Renal cortex interstitium (tissue), 15 donors: ENCODE results near the gene PLXDC1. TPM values are rescaled to one million over a fixed set of nuclear protein-coding genes. Genes with fewer than 3 reads are reported as not detected.
A peak's percentile ranks its signal among the peaks of the same experiment; 100 is the strongest.

Experiments
- DNase-seq, 11 donors: peaks; one replicate each; pipeline ENCODE4 v3.0.0-alpha.2; 2013; ENCODE audit warnings: low read depth in 9 of 11, low spot score in 4 of 11; ENCODE audit errors: extremely low read depth in 1 of 11
- long read RNA-seq, 16 experiments: transcript quantifications; one replicate each; lab custom pipeline, GENCODE V29; 2026
- polyA plus RNA-seq, 3 donors: library from polyadenylated mRNA; unstranded; fragments of 120-200 nt; gene quantifications; one replicate each; pipeline ENCODE4 v1.2.1, GENCODE V29; 2013; ENCODE audit not compliant: insufficient read length in 3 of 3

Gene PLXDC1
- polyA plus RNA-seq: 1 to 10 TPM; 4.9 to 9.2 (median 7.2) TPM
- long read RNA-seq, donor 1: 0 reads
- long read RNA-seq, donor 2: 0 reads
- long read RNA-seq, donor 3: 0 reads
- long read RNA-seq, donor 4, partial matches to known transcripts: 0 of 1 reads
- long read RNA-seq, donor 4, other reads (novel, unspliced or antisense): 0 of 1 reads
- long read RNA-seq, donor 5: 0 reads
- long read RNA-seq, donor 6: 0 reads
- long read RNA-seq, donor 7, partial matches to known transcripts: 2,848 of 5,076 reads
- long read RNA-seq, donor 7, other reads (novel, unspliced or antisense): 2,228 of 5,076 reads
- long read RNA-seq, donor 8: 0 reads
- long read RNA-seq, donor 9, full-length matches to known transcripts: 2 of 2 reads
- long read RNA-seq, donor 9, partial matches to known transcripts: 0 of 2 reads
- long read RNA-seq, donor 9, other reads (novel, unspliced or antisense): 0 of 2 reads
- long read RNA-seq, donor 10: 0 reads
- long read RNA-seq, donor 11: 0 reads
- long read RNA-seq, donor 12: 0 reads
- long read RNA-seq, donor 13: 0 reads
- long read RNA-seq, donor 14: 0 reads
- long read RNA-seq, donor 15: 0 reads
- long read RNA-seq, donor 16, full-length matches to known transcripts: 3 of 8,002 reads
- long read RNA-seq, donor 16, partial matches to known transcripts: 7,800 of 8,002 reads
- long read RNA-seq, donor 16, other reads (novel, unspliced or antisense): 199 of 8,002 reads

GRCh38 chr17:39151150-39151942, at the start of gene PLXDC1:
PLXDC1 (minus strand) TSS chr17:39151637; CDS start chr17:39151437, 200 bp downstream.
- no peak for DNase-seq

DNA sequence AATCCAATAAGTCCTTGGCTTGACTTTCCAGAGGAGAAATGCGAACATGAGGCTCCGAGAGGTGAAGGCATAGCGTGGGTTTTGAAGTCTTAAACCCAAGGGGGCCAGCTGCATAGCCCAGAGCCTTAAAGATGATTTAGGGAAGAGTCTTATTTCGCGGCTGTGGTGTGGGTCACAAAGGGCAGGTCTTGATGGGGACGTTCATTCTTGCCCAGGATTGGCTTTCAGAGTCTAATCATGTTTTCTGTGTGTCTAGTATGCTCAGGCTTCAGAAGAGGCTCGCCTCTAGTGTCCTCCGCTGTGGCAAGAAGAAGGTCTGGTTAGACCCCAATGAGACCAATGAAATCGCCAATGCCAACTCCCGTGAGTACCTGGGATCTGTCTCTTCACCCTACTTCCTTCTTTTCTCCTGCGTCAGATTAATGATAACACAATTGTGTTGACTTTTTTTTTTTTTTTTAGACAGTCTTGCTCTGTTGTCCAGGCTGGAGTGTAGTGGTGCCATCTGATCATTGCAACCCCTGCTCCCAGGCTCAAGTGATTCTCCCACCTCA, 49.6 kb upstream of the PLXDC1 start:
- DNase-seq: no peak

DNA sequence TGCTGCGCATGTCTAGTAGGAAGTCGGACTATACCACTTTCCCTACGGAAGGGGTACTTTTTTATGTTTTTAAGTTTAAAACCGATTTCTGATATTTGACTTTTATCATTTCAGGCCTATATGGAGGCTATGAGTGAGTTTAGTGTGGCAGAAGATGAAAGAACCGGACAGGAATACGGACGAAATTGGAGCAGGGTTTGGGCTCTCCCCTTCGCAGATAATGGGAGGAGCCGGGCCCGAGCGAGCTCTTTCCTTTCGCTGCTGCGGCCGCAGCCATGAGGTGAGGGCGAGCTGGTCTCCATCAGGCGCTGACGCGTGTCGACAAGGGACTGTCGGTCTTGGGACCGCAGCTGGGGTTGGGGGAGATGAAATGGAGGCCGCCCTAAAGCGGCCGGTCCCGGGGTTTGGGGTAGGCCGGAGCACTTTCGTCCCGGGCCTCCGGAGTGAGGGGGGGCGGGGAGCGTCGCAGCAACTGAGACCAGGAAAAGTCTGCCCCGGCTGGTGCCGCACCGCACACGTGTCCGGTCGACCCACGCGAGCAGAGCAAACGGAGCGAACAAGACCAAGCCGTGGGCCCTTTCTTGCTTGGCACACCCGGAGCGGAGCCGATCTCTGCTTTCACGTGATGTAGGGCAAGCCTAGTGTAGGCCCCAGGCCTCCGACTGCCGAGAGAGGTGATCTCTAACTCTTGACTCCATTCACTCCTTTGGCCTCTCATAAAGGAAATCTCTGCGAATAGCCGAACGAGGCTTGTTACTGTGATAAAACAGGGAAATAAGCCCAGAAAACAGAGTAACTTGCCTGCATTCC, 48.8 kb upstream of the PLXDC1 start, which contains the start of gene RPL19:
RPL19 (plus strand) TSS at position 214 of the 810 bp plus-strand sequence; CDS start at position 276, 62 bp downstream.
- DNase-seq: peak in 3 of 11 donors; percentile 72 to 94 (median 92)

DNA sequence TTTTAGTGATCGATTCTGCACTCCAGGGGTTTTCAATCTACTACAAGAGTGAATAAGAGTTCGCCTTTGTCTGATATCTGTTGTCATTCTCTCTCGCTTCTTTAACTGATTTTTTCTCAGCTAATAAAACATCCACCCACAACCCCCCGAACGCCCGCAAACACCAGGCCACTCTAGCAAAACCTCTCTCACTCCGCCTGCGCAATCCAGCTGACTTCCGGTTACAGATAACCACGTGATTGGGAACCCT, 48.3 kb upstream of the PLXDC1 start:
- peak in 9 of 11 donors; percentile 82 to 93 (median 90) for DNase-seq

DNA sequence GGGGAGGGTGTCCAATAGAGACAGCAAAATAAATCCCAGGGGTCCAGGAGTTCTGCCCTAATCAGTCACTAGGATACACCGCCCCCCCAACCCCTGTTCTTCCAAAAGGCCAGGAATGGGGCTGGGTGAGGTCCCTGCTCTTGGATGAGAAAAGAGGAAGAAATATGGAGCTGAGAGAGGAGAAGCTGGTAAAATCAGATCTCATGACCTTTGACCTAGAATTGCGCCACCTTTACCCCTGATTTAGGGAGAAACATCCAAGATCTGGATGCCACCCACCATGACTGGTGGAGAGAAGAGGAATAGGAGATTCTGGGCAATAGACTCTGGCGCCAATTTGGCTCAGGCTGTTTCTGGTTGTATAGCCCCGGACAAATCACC, 46.7 kb upstream of the PLXDC1 start:
- DNase-seq: no peak

GRCh38 chr17:39197380-39198185, 46.1 kb upstream of the PLXDC1 start, which contains the start of gene CACNB1:
CACNB1 (minus strand) TSS chr17:39197669; CDS start chr17:39197495, 174 bp downstream.
- DNase-seq: peak in 6 of 11 donors; percentile 51 to 77 (median 73)

DNA sequence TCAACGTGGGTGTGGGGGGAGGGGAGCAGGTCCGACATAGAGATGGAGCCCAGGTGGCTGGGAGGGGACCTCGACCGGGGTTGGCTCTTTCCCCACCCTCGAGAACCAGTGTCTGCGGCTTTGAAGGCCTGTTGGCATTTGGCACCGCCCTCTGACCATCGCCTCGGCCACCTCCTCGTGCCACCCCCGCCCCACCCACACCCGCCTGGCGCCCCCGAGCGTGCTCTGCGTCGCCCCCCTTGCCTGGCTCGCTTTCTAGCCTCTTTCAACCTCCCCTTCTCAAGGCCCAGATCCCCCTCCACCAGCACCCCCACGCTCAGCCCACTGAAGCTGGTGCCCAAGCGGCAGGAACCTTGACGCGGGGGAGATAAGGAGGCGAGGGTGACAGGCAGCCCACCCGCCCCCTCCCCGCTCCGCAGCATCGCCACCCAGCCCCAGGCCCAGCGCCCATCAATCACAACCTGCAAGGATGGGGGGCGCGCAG, 45.4 kb upstream of the PLXDC1 start:
- no peak for DNase-seq

DNA sequence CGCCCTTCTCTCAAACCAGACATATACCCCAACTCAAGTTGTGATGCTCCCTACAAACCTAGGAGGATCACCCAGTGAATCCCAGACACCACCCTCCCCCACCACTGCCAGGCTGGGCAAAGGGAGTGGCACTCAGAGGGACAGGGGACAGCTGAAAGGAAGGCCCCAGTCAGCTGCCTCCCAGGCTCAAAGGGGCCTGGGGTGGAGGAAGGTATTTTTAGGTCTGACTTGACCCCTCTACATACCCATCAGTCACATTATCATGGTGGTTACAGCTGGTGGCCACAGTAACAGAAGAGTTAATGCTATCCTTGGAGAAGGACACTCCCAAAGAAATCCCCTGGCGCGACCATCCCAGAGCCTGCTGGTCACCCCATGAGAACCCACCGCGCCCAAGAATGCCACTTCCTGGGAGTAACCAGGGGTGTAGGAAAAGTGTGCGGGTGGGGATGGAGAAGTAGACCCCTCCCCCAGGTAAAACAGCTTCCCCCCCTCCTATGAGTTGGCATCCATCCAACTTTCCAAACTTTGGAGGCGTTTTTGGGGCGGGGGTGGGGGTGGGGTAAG, 44.9 kb upstream of the PLXDC1 start:
- DNase-seq: no peak

DNA sequence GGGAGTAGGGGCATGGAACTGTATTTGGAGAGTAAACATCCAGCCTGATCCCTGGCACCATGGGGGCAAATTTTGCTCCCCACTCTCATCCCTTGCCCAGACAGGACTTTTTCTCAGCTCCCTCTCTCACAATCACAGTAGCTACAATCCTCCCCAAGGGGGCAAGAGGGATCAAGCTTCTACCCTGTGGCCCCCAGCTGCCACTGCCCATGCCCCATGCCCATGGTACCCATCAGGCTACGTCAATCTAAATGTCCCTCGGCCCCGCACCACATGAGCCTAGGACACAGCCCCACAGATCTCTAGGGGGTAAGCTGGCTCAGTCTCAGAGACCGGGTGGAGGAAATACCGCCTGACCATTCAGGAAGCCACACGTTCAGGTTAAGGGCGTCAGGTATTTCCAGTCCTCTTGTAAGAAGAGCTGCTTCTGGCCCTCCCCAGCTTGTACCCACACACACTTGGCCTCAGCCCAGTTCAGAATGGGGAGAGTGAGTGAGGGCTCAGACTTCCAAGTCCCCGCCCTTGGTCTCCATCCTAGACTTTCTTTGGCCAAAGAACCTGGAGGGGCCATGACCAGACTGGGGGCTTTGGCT, 44.2 kb upstream of the PLXDC1 start:
- DNase-seq: no peak

DNA sequence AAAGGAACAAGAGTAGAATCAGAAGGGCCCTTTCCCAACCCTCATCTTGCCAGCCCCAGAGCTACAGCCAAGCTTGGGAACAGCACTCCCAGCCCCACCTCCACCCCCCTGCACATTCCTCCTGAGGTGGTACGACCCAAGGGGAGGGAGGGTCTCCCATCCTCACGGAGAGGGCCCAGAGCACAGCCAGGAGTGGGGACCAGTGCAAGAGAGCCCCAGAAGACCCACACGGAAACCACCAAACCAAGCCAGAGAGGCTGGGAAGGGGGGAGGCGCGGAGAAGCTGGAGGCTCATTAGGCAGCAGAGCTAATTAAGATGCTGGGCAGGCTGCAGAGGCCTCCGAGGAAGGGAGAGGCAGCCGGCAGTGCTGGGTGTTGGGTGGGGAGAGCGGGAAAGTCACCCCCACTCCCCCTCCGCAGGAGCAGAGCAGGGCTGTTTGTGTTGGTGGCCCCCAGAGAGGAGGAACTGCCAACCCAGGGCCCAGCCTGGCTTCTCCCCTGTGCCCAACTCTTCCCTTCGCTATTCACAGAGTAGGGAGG, 43.6 kb upstream of the PLXDC1 start:
- no peak for DNase-seq

DNA sequence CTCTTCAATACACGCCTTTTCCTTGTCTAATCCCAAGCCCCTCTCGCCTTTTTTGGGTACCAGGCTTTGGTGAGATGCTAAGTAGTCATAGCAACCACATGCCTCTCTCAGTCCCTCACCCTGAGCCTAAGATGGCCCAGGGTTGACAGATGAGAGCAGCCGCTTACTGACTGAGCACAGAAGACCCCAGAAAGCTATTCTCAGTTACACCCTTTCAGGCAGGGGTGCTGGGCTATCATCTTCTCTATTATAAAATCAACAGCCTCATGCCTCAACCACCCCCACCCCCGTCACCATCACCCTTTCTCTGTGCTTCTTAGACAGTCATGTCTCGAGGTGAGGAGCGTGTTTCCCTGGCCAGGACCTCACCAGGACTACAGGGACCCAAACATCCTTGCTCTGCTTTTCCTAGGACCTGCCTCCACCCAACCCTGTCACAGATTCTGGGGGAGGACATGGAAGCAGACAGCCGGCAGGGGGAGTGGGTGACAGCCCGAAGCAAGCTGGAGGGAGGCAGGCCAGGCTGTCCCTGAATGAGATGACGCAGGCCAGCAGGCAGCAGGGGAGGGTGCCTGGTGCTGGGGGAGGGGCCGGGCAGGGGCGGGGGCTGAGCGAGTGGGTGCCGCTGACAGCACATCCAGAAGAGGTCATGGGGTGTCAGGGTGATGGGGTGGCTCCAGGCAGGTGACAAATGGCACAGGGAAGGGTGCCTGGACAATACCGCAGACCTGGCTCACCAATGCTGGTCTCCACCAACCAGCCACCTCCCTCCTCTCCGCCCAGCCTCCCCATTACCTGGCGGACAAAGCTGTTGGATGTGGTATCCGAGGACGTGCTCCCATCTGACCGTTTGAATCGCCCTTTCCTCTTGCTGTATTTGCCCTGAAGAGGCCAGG, 42.9 kb upstream of the PLXDC1 start:
- peak in 3 of 11 donors; percentile 56 to 72 (median 56) for DNase-seq

DNA sequence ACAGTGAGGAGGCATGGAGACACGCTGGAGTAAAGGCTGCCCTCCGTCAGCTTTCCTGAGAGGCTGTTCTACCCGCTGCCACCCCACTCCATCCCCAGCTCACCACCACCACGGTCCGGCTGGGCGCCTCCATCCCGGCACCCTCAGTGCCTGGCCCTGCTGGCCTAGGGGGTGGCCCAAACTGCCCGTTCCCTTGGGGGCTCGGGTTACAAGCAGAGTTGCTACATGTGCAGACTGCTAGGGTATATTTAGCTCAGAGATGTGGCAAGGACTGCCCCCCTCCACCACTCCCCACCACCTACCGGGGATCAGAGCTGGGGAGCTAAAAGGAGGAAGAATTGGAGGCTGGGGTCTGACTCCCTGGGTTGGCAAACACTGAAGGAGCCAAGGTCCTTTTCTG, 41.9 kb upstream of the PLXDC1 start:
- DNase-seq: no peak

DNA sequence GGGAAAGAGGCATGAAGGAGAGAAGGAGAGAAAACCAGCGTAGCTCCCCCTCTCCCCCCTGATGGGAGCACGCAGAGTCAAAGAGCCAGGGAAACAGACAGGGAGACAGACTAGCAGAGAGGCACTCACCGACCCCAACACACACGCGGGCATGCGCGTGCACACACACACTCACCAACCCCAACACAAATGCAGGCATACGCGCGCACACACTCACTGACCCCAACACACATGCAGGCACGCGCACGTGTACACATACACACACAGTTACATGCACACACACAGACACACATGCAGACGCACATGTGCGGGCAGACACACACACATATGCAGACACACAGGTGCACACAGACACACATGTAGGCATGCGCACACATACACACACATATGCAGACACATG, 41.5 kb upstream of the PLXDC1 start:
- no peak for DNase-seq

DNA sequence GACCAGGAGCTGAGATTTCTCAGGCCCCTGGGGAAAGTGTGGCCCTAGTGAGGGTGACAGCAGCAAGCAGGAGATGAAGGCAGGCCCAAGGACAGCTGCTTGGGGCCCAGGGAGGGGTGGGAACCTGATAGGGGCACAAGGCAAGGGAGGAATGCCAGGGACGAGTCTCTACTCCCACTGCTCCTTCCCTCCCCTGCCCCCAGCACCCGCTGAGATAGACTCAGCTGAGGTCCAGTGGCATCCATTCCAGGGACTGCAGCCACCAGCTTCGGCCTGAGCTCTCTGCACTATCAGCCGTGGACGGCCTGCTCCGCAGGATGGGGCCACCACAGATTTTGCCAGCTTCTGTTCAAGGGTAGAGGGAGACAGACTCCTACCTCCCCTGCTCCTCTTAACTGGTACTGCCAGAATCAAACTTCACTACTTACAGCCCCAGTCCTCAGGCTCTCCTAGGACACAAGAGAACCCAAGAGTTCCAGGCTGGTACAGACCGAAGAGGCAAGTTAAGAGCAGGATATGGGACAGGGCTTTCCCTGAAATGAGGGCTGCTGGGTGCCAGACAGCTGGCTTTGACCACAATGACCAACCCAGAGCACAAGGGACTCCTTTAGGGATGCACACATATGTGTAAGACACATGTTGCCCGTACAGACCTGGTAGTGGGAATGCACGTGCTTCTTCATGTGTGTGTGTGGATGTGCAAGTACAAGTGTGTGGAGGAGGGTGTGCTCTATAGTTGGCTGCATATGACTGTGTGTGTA, 40.5 kb upstream of the PLXDC1 start:
- no peak for DNase-seq
